CD4-positive, alpha-beta T cell (primary cell): Measurements from ENCODE around the gene HINT1. TPM values are rescaled to one million over a fixed set of nuclear protein-coding genes. Genes with fewer than 3 reads are reported as not detected.

Source experiments
- ATAC-seq: fragments of 200-7000 bp; cut with Tn5 transposase; one replicate; pipeline ENCODE4 v1.10.0; 2022; ENCODE audit warnings: mild to moderate bottlenecking; ENCODE audit not compliant: poor library complexity
- CTCF ChIA-PET: fragments of 350-600 bp; sonication (Branson Sonifier 250); formaldehyde crosslinking; loops from one replicate; lab custom pipeline; 2021; ENCODE audit warnings: antibody characterized with exemption, inconsistent platforms; lab: Charles Lee
- POLR2A ChIA-PET: fragments of 350-600 bp; sonication (Branson Sonifier 250); formaldehyde crosslinking; loops from one replicate; lab custom pipeline; 2021; ENCODE audit warnings: antibody characterized with exemption, inconsistent platforms; lab: Charles Lee
- DNase-seq, 14 experiments: peaks; one replicate each; pipeline ENCODE4 v3.0.0-alpha.2; 2013 to 2020; ENCODE audit warnings: mixed read lengths in 2 of 14
- H3K27ac ChIP-seq, 2 donors: one replicate each; pipeline versions ENCODE4 v1.5.1 to v1.7.0; 2013; ENCODE audit warnings: low read length in 2 of 2, low read depth in 1 of 2, mild to moderate bottlenecking in 1 of 2
- H3K27me3 ChIP-seq, 2 experiments: 1 replicate in 1 of 2; 2 replicates in 1 of 2; pipeline versions ENCODE4 v1.6.1 to v1.7.0; 2013; ENCODE audit warnings: low read length in 2 of 2, control low read depth in 1 of 2, mild to moderate bottlenecking in 1 of 2, moderate library complexity in 1 of 2; ENCODE audit not compliant: insufficient read depth in 2 of 2, control insufficient read depth in 1 of 2
- H3K36me3 ChIP-seq: one replicate; pipeline ENCODE4 v1.6.1; 2013; ENCODE audit warnings: low read length, control low read depth; ENCODE audit not compliant: insufficient read depth
- H3K4me1 ChIP-seq: one replicate; pipeline ENCODE4 v1.6.1; 2013; ENCODE audit warnings: low read length, control low read depth; ENCODE audit not compliant: insufficient read depth
- H3K4me3 ChIP-seq: one replicate; pipeline ENCODE4 v1.5.1; 2013; ENCODE audit warnings: mild to moderate bottlenecking, low read length, moderate library complexity
- H3K9me3 ChIP-seq, 2 experiments: 1 replicate in 1 of 2; 2 replicates in 1 of 2; pipeline versions ENCODE4 v1.6.1 to v1.7.0; 2013; ENCODE audit warnings: low read length in 2 of 2, mild to moderate bottlenecking in 2 of 2, control low read depth in 1 of 2, moderate library complexity in 1 of 2; ENCODE audit not compliant: control insufficient read depth in 1 of 2, insufficient read depth in 1 of 2
- H3K27ac Mint-ChIP-seq: one replicate; pipeline ENCODE4 v1.8.0; 2020; ENCODE audit warnings: mixed read lengths
- H3K27me3 Mint-ChIP-seq: one replicate; pipeline ENCODE4 v1.8.0; 2021; ENCODE audit warnings: mixed read lengths
- H3K36me3 Mint-ChIP-seq: one replicate; pipeline ENCODE4 v1.8.0; 2021; ENCODE audit warnings: low read depth, mixed read lengths
- H3K4me1 Mint-ChIP-seq: one replicate; pipeline ENCODE4 v1.8.0; 2021; ENCODE audit warnings: low read depth, mixed read lengths
- H3K4me3 Mint-ChIP-seq: one replicate; pipeline ENCODE4 v1.8.0; 2020; ENCODE audit warnings: mild to moderate bottlenecking, mixed read lengths
- H3K9me3 Mint-ChIP-seq: one replicate; pipeline ENCODE4 v1.8.0; 2020; ENCODE audit warnings: mixed read lengths
- CTCF ChIP-seq: fragments of 200-600 bp; IDR thresholded peaks from one replicate; pipeline ENCODE4 v1.8.0; 2022; ENCODE audit warnings: antibody characterized with exemption, mild to moderate bottlenecking
- intact Hi-C, 2 experiments: fragments of 100-400 bp; cut with DNase I in 1 of 2; cut with micrococcal nuclease in 1 of 2; formaldehyde crosslinking; loops; one replicate each; pipeline versions ENCODE4 v1.15.1 to v1.9.0; 2023 to 2025; cut with DNase I, micrococcal nuclease
- total RNA-seq, 174 experiments: library from RNA in 2 of 174; stranded (reverse) in 2 of 174; gene quantifications; one replicate each; pipeline ENCODE4 v1.2.3 and lab custom pipeline; 2021 to 2026

Gene HINT1
- total RNA-seq, 2 experiments from 2014 or later: 257 to 263 TPM

GRCh38 chr5:131150408-131150807, 14.6 kb downstream of the HINT1 start:
- DNase-seq (no peak), ATAC-seq (no peak)
- H3K36me3 ChIP-seq: no peaks in the 10 kb centered on the region
- intact Hi-C loops: no loop called here
- no peaks in the 10 kb centered on the region for H3K36me3 Mint-ChIP-seq
- ChIA-PET CTCF (no interaction called here), POLR2A (no interaction called here)
- H3K4me3 ChIP-seq: no peak overlapping the region
- H3K4me3 Mint-ChIP-seq: no peak overlapping the region
- no peak overlapping the region for H3K27ac ChIP-seq
- no peak for TF ChIP-seq CTCF
- H3K4me1 ChIP-seq: no peaks in the 10 kb centered on the region
- no peaks in the 10 kb centered on the region for H3K9me3 ChIP-seq
- H3K9me3 Mint-ChIP-seq: no peaks in the 10 kb centered on the region
- no peaks in the 10 kb centered on the region for H3K27me3 Mint-ChIP-seq
- no peaks in the 10 kb centered on the region for H3K4me1 Mint-ChIP-seq
- no peaks in the 10 kb centered on the region for H3K27me3 ChIP-seq
- no peak overlapping the region for H3K27ac Mint-ChIP-seq

GRCh38 chr5:131148835-131149234, 16.2 kb downstream of the HINT1 start:
- ATAC-seq: no peak
- Mint-ChIP-seq H3K4me3 (no peak overlapping the region), H3K9me3 (no peaks in the 10 kb centered on the region), H3K27ac (no peak overlapping the region), H3K27me3 (no peaks in the 10 kb centered on the region), H3K4me1 (no peaks in the 10 kb centered on the region), H3K36me3 (no peaks in the 10 kb centered on the region)
- Histone ChIP-seq H3K27me3 (no peaks in the 10 kb centered on the region), H3K9me3 (no peaks in the 10 kb centered on the region), H3K36me3 (no peaks in the 10 kb centered on the region), H3K4me3 (no peak overlapping the region), H3K27ac (no peak overlapping the region), H3K4me1 (no peaks in the 10 kb centered on the region)
- no peak for TF ChIP-seq CTCF
- ChIA-PET POLR2A (interaction anchor here (0.6 to 1.2 kb wide), 3 partner anchors 12 to 436 kb away, joined by 3 to 4 read pairs (median 3); no protein-coding TSS in a partner anchor), CTCF (no interaction called here)
- intact Hi-C loops: no loop called here
- DNase-seq: no peak

GRCh38 chr5:131147258-131147657, 17.8 kb downstream of the HINT1 start:
- ChIA-PET CTCF (no interaction called here), POLR2A (no interaction called here)
- Mint-ChIP-seq H3K4me3 (no peak overlapping the region), H3K9me3 (no peaks in the 10 kb centered on the region), H3K4me1 (no peaks in the 10 kb centered on the region), H3K36me3 (no peaks in the 10 kb centered on the region), H3K27ac (no peak overlapping the region), H3K27me3 (no peaks in the 10 kb centered on the region)
- DNase-seq (no peak), ATAC-seq (no peak)
- no peaks in the 10 kb centered on the region for H3K9me3 ChIP-seq
- no peak for TF ChIP-seq CTCF
- H3K4me1 ChIP-seq: no peaks in the 10 kb centered on the region
- H3K27me3 ChIP-seq: no peaks in the 10 kb centered on the region
- H3K27ac ChIP-seq: no peak overlapping the region
- intact Hi-C loops: no loop called here
- H3K4me3 ChIP-seq: no peak overlapping the region
- H3K36me3 ChIP-seq: no peaks in the 10 kb centered on the region
